ENCODE results near the gene COL6A2. TPM values are rescaled to one million over a fixed set of nuclear protein-coding genes. Genes with fewer than 3 reads are reported as not detected.
"Not testable (repeated sequence)": the region's sequence is repeated elsewhere in the genome, so short reads cannot be mapped to it uniquely, and the experiment has no call there.

The COL6A2 gene
- total and polyA plus RNA-seq, 4 donors: 335 to 3,611 (median 1,409) TPM

DNA sequence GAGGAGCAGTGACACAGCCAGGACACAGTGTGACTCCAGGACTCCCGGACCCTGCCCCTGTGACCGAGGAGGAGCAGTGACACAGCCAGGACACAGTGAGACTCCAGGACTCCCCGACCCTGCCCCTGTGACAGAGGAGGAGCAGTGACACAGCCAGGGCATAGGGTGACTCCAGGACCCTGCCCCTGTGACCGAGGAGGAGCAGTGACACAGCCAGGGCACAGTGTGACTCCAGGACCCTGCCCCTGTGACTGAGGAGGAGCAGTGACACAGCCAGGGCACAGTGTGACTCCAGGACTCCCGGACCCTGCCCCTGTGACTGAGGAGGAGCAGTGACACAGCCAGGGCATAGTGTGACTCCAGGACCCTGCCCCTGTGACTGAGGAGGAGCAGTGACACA, 12.7 kb upstream of the COL6A2 start:
- H3K36me3 ChIP-seq (ENCODE audit: control insufficient read depth in 1 of 2, insufficient read depth in 2 of 2, low read length in 1 of 2); H3K9me3 ChIP-seq (ENCODE audit: control insufficient read depth, low read length); H3K4me3 ChIP-seq (ENCODE audit: low read length in 2 of 2); H3K27me3 ChIP-seq (ENCODE audit: control insufficient read depth in 1 of 2, insufficient read depth in 2 of 2, low read length in 1 of 2); H3K4me1 ChIP-seq (ENCODE audit: control insufficient read depth in 1 of 2, insufficient read depth in 2 of 2, low read length in 2 of 2); ATAC-seq (ENCODE audit: low FRiP score); intact Hi-C loops (cut with DNase I); H3K27ac ChIP-seq (ENCODE audit: low read depth in 1 of 2, low read length in 2 of 2); DNase-seq: not testable (repeated sequence)
- WGBS, 2 donors: 83 to 92% methylated on average over 4 to 5 of the region's 5 CpGs

GRCh38 chr21:46087641-46088040, 10.3 kb upstream of the COL6A2 start:
- DNase-seq: no peak
- H3K36me3 ChIP-seq (ENCODE audit: control insufficient read depth in 1 of 2, insufficient read depth in 2 of 2, low read length in 1 of 2): no peaks in the 10 kb centered on the region
- 83 to 84% methylated on average over 1 of the region's 1 CpG for WGBS, 2 donors
- intact Hi-C loops (cut with DNase I): no loop called here
- no peaks in the 10 kb centered on the region for H3K27me3 ChIP-seq (ENCODE audit: control insufficient read depth in 1 of 2, insufficient read depth in 2 of 2, low read length in 1 of 2)
- no peaks in the 10 kb centered on the region for H3K4me1 ChIP-seq (ENCODE audit: control insufficient read depth in 1 of 2, insufficient read depth in 2 of 2, low read length in 2 of 2)
- no peak for ATAC-seq (ENCODE audit: low FRiP score)
- H3K9me3 ChIP-seq (ENCODE audit: control insufficient read depth, low read length): no peaks in the 10 kb centered on the region
- no peak overlapping the region for H3K4me3 ChIP-seq (ENCODE audit: low read length in 2 of 2)
- no peak overlapping the region for H3K27ac ChIP-seq (ENCODE audit: low read depth in 1 of 2, low read length in 2 of 2)

DNA sequence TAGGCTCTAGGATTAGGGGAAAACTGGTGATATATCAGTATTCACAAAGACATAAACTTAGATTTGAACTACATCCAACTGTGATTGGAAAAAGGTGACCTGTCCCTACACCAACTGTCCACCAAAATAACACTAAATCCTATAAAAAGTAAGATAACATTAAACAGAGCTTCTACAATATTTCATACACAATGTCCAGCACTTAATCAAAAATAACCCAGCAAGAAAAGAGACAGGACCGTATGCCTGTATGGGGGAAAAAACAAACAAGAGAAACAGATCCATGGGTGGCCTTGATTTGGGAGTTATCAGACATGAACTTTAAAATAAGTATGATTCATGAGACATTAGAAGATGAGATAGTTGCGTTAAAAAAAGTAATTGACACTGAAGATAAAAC, 9.7 kb upstream of the COL6A2 start:
- 84 to 92% methylated on average over 2 of the region's 2 CpGs for WGBS, 2 donors
- no peaks in the 10 kb centered on the region for H3K4me1 ChIP-seq (ENCODE audit: control insufficient read depth in 1 of 2, insufficient read depth in 2 of 2, low read length in 2 of 2)
- no peaks in the 10 kb centered on the region for H3K9me3 ChIP-seq (ENCODE audit: control insufficient read depth, low read length)
- intact Hi-C loops (cut with DNase I): no loop called here
- no peak for DNase-seq
- H3K4me3 ChIP-seq (ENCODE audit: low read length in 2 of 2): no peak overlapping the region
- no peak overlapping the region for H3K27ac ChIP-seq (ENCODE audit: low read depth in 1 of 2, low read length in 2 of 2)
- no peaks in the 10 kb centered on the region for H3K27me3 ChIP-seq (ENCODE audit: control insufficient read depth in 1 of 2, insufficient read depth in 2 of 2, low read length in 1 of 2)
- H3K36me3 ChIP-seq (ENCODE audit: control insufficient read depth in 1 of 2, insufficient read depth in 2 of 2, low read length in 1 of 2): no peaks in the 10 kb centered on the region
- ATAC-seq (ENCODE audit: low FRiP score): no peak

- DNase-seq (peak in 1 of 2 donors; percentile 59), ATAC-seq (ENCODE audit: low FRiP score) (no peak)
- Histone ChIP-seq H3K36me3 (ENCODE audit: control insufficient read depth in 1 of 2, insufficient read depth in 2 of 2, low read length in 1 of 2) (no peaks in the 10 kb centered on the region), H3K27ac (ENCODE audit: low read depth in 1 of 2, low read length in 2 of 2) (no peak overlapping the region), H3K9me3 (ENCODE audit: control insufficient read depth, low read length) (no peaks in the 10 kb centered on the region), H3K27me3 (ENCODE audit: control insufficient read depth in 1 of 2, insufficient read depth in 2 of 2, low read length in 1 of 2) (no peaks in the 10 kb centered on the region), H3K4me1 (ENCODE audit: control insufficient read depth in 1 of 2, insufficient read depth in 2 of 2, low read length in 2 of 2) (no peaks in the 10 kb centered on the region), H3K4me3 (ENCODE audit: low read length in 2 of 2) (no peak overlapping the region)
- intact Hi-C loops (cut with DNase I): no loop called here
- WGBS, 2 donors: 80 to 81% methylated on average over 5 of the region's 5 CpGs
Measured at GRCh38 chr21:46089285-46089684, 8.6 kb upstream of the COL6A2 start.

DNA sequence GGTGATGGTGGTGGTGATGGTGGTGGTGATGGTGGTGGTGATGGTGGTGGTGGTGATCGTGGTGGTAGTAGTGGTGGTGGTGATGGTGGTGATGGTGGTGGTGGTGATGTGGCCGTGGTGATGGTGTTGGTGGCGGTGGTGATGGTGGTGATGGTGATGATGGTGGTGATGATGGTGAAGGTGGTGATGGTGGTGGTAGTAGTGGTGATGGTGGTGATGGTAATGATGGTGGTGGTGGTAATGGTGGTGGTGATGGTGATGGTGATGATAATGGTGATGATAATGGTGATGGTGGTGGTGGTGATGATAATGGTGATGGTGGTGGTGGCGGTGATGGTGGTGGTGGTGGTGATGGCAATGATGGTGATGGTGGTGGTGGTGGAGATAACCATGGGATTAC, 6.8 kb upstream of the COL6A2 start:
- Histone ChIP-seq H3K27me3 (ENCODE audit: control insufficient read depth in 1 of 2, insufficient read depth in 2 of 2, low read length in 1 of 2) (no peaks in the 10 kb centered on the region), H3K9me3 (ENCODE audit: control insufficient read depth, low read length) (no peaks in the 10 kb centered on the region), H3K27ac (ENCODE audit: low read depth in 1 of 2, low read length in 2 of 2) (peak overlapping the region in 1 of 2 donors; percentile 95), H3K36me3 (ENCODE audit: control insufficient read depth in 1 of 2, insufficient read depth in 2 of 2, low read length in 1 of 2) (no peaks in the 10 kb centered on the region), H3K4me3 (ENCODE audit: low read length in 2 of 2) (no peak overlapping the region), H3K4me1 (ENCODE audit: control insufficient read depth in 1 of 2, insufficient read depth in 2 of 2, low read length in 2 of 2) (no peaks in the 10 kb centered on the region)
- ATAC-seq (ENCODE audit: low FRiP score): no peak
- intact Hi-C loops (cut with DNase I): no loop called here
- 91 to 93% methylated on average over 4 of the region's 4 CpGs for WGBS, 2 donors
- peak in 1 of 2 donors; percentile 35 for DNase-seq

DNA sequence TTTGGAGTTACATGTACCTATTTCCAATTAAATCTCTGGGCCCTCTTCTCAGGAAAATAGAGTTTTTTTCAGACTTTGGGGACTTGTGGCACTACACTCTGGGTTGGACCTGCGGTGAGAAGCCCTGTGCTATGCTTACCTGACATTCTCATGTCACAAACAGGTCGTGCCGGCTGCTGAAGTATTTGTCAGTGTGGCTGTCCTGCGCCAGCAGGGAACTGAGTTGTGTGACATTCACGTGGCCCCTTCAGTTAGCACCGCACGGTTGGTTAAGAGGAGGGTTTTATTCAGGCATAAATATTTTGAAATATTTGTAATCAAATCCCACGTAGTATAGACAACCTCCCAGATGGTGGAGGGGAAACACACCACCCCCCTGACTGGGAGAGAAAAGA, 6.3 kb upstream of the COL6A2 start:
- Histone ChIP-seq H3K4me3 (ENCODE audit: low read length in 2 of 2) (no peak overlapping the region), H3K36me3 (ENCODE audit: control insufficient read depth in 1 of 2, insufficient read depth in 2 of 2, low read length in 1 of 2) (no peaks in the 10 kb centered on the region), H3K27me3 (ENCODE audit: control insufficient read depth in 1 of 2, insufficient read depth in 2 of 2, low read length in 1 of 2) (no peaks in the 10 kb centered on the region), H3K9me3 (ENCODE audit: control insufficient read depth, low read length) (no peaks in the 10 kb centered on the region), H3K4me1 (ENCODE audit: control insufficient read depth in 1 of 2, insufficient read depth in 2 of 2, low read length in 2 of 2) (no peaks in the 10 kb centered on the region), H3K27ac (ENCODE audit: low read depth in 1 of 2, low read length in 2 of 2) (peak overlapping the region; percentile 94 to 95)
- ATAC-seq (ENCODE audit: low FRiP score) (no peak), DNase-seq (peak; percentile 33)
- intact Hi-C loops (cut with DNase I): no loop called here
- WGBS, 2 donors: 81 to 86% methylated on average over 8 of the region's 8 CpGs

GRCh38 chr21:46092026-46092764, 5.7 kb upstream of the COL6A2 start:
- Histone ChIP-seq H3K36me3 (ENCODE audit: control insufficient read depth in 1 of 2, insufficient read depth in 2 of 2, low read length in 1 of 2) (no peaks in the 10 kb centered on the region), H3K4me3 (ENCODE audit: low read length in 2 of 2) (no peak overlapping the region), H3K27me3 (ENCODE audit: control insufficient read depth in 1 of 2, insufficient read depth in 2 of 2, low read length in 1 of 2) (no peaks in the 10 kb centered on the region), H3K9me3 (ENCODE audit: control insufficient read depth, low read length) (no peaks in the 10 kb centered on the region), H3K4me1 (ENCODE audit: control insufficient read depth in 1 of 2, insufficient read depth in 2 of 2, low read length in 2 of 2) (no peaks in the 10 kb centered on the region), H3K27ac (ENCODE audit: low read depth in 1 of 2, low read length in 2 of 2) (peak overlapping the region; percentile 94 to 95)
- intact Hi-C loops (cut with DNase I): no loop called here
- ATAC-seq (ENCODE audit: low FRiP score): peak; percentile 89
- WGBS, 2 donors: 24 to 26% methylated on average over 23 of the region's 23 CpGs
- DNase-seq: peak; percentile 88 to 92

GRCh38 chr21:46092811-46093667, 4.9 kb upstream of the COL6A2 start:
- peak; percentile 49 for ATAC-seq (ENCODE audit: low FRiP score)
- DNase-seq: peak; percentile 70 to 73
- Histone ChIP-seq H3K27me3 (ENCODE audit: control insufficient read depth in 1 of 2, insufficient read depth in 2 of 2, low read length in 1 of 2) (no peaks in the 10 kb centered on the region), H3K36me3 (ENCODE audit: control insufficient read depth in 1 of 2, insufficient read depth in 2 of 2, low read length in 1 of 2) (no peaks in the 10 kb centered on the region), H3K9me3 (ENCODE audit: control insufficient read depth, low read length) (no peaks in the 10 kb centered on the region), H3K4me1 (ENCODE audit: control insufficient read depth in 1 of 2, insufficient read depth in 2 of 2, low read length in 2 of 2) (no peaks in the 10 kb centered on the region), H3K4me3 (ENCODE audit: low read length in 2 of 2) (no peak overlapping the region), H3K27ac (ENCODE audit: low read depth in 1 of 2, low read length in 2 of 2) (peak overlapping the region; percentile 31 to 75)
- 37 to 44% methylated on average over 11 of the region's 11 CpGs for WGBS, 2 donors
- intact Hi-C loops (cut with DNase I): no loop called here
